ENCODE data around the gene NDST1.

NDST1 gene

DNA sequence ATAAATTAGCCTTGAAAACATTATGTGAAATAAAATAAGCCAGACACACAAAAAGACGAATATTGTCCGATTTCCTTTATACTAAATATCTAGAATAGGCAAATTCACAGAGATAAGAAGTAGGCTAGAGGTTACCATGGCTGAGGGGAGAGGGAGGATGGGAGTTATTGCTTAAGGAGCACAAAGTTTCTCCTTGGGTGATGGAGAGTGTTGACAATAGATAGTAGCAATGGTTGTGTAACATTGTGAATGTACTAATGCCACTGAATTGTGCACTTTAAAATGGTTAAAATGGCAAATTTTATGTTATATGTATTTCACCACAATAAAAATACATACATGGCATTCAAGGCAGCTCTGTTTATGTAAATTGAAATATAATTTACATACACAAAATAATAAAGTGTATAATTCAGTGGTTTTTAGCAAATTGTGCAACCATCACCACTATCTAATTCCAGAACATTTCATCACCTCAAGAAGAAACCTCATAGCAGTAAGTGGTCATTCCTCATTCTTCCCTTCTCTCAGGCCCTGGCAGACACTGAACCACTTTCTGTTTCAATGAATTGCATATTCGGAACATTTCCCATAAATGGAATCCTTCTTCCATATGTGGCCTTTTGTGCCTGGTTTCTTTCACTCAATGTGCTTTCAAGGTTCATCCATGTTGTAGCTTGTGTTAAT lies 59.2 kb downstream of the NDST1 start:
- FAIRE-seq (no peak), DNase-seq (ENCODE audit: insufficient read length, low spot score) (no peak)
- no peak for TF ChIP-seq CTCF (IDR thresholded peaks at IDR 0.05; ENCODE audit: insufficient read depth, missing control alignments)

- FAIRE-seq (no peak), DNase-seq (ENCODE audit: insufficient read length, low spot score) (no peak)
- TF ChIP-seq CTCF (IDR thresholded peaks at IDR 0.05; ENCODE audit: insufficient read depth, missing control alignments) = no peak
These were observed 60.7 kb downstream of the NDST1 start for GRCh38 chr5:150568663-150569062.

DNA sequence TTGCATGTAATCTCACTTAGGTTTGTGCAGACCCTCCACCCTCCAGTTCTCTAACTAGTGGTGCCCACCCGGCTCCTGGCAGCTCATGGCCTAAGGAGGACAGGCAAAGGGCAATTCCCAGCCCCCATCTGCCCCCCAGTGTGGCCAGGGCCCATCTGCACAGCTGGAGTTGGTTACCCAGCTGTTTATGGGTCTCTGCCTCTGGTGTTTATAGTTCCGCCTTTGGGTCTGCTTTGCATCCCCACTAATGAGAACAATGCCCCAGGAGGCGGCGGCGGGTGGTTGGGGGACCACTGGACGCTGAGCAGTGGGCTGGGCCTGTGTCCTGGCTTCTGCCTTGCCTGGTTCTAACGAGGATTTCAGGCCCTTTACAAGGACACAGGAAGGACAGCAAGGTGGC lies 62.4 kb downstream of the NDST1 start:
- TF ChIP-seq CTCF (IDR thresholded peaks at IDR 0.05; ENCODE audit: insufficient read depth, missing control alignments) = no peak
- FAIRE-seq (no peak), DNase-seq (ENCODE audit: insufficient read length, low spot score) (no peak)

DNA sequence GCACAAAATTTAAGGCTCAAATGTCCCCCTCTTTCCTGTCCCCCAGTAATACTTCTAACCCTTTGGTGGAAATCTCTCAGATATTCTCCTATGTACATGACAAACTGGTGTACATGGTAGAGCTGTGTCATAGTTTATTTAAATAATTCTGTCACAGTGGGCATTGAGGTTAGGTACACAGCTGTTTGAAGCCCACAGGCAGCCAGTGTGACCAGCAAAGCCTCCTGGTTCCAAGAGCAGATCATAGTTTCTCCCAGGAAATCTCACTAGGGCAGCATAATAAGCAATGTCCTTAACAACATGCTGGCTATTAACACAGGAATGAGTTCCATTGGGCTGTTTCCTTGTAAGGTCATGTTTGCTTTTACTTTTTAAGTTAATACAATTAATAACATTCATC lies 63.9 kb downstream of the NDST1 start:
- DNase-seq (ENCODE audit: insufficient read length, low spot score) (no peak), FAIRE-seq (no peak)
- no peak for TF ChIP-seq CTCF (IDR thresholded peaks at IDR 0.05; ENCODE audit: insufficient read depth, missing control alignments)

DNA sequence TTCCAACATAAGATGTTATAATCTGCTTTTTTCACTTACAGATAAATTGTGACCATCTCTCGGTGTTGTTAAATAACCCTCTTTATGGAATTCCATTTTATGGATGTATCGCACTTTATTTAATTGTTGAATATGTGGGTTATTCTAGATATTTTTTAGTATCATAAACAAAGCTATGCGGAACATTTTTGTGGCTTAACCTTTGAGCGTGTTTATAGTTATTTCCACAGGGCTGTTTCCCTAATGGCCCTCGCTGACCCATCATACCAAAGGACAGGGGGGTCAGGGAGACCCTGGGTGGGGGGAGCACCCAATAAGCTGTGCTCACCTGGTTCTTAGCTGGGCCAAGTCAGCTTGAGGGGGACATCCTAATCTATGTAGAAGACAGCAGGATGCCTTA lies 65.3 kb downstream of the NDST1 start:
- DNase-seq (ENCODE audit: insufficient read length, low spot score) (no peak), FAIRE-seq (no peak)
- TF ChIP-seq CTCF (IDR thresholded peaks at IDR 0.05; ENCODE audit: insufficient read depth, missing control alignments) = no peak

DNA sequence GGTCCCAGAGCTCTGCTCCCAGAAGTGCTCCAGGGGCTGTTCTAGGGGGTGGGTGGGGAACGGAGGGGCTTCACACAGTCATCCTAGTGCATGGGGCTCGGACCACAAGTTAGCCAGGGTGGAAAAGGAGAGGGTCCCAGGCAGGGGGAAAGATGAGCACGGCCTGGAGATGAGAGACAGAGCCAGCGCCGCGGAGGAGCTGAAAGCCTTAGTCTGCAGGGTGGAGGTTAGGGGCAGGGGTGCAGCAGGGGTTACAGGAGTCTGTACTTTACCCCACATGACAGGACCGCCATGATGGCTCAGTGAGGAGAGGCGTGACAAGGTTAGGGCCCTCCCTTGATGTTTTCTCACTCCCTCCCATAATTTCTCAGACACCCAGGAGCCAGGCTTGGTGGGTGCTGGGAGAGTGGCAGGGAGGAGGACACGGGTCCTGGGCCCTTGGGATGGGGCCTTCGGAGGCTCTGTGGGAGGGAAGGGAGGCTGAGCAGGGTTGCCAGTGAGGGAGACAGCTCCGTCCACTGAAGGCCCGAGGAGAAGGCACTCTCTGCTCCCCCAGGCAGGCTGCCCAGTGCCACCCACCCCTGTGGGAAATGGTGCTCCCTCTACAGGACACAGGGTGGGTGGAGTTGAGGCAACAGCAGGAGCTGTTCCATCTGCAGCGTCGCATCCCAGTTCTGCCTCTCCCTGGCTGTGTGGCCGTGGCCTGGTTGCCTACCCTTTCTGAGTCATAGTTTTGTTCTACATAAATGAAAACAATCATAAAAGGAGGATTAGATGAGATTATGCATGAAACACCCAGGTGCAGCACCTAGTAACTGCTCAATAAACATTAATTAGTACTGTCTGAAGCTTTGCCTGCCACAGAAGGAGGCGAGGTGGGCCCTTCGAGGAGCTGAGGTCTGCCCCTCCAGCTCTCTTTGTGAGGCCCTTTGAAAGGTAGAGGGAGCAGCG lies 66.2 kb downstream of the NDST1 start:
- FAIRE-seq (no peak), DNase-seq (ENCODE audit: insufficient read length, low spot score) (no peak)
- no peak for TF ChIP-seq CTCF (IDR thresholded peaks at IDR 0.05; ENCODE audit: insufficient read depth, missing control alignments)

Data from D721Med (cell line).